NB4 (cell line): ENCODE results near the gene ATP2B3.
A peak's percentile ranks its signal among the peaks of the same experiment; 100 is the strongest.

Source experiments
- DNase-seq: peaks from one replicate; pipeline ENCODE4 v3.0.0; 2010; ENCODE audit warnings: low read depth
- H3K4me3 ChIP-seq: one replicate; pipeline ENCODE4 v1.5.1; 2011; ENCODE audit warnings: mild to moderate bottlenecking, low read depth, low read length, moderate library complexity
- MYC ChIP-seq: IDR thresholded peaks from 2 replicates; pipeline ENCODE4 v1.6.1; 2011; ENCODE audit warnings: low read depth, low read length
- POLR2A ChIP-seq: IDR thresholded peaks from 2 replicates; pipeline ENCODE4 v1.6.1; 2011; ENCODE audit warnings: mild to moderate bottlenecking; ENCODE audit not compliant: insufficient read length; ENCODE audit errors: extremely low read depth
- TF ChIP-seq, protein P1 (sequence below): IDR thresholded peaks from 2 replicates; pipeline ENCODE4 v1.6.1; 2011; ENCODE audit warnings: low read depth, low read length
- TF ChIP-seq, protein P2 (sequence below): IDR thresholded peaks from one replicate; pipeline ENCODE4 v1.5.1; 2012; ENCODE audit warnings: low read depth, low read length

Gene ATP2B3

DNA sequence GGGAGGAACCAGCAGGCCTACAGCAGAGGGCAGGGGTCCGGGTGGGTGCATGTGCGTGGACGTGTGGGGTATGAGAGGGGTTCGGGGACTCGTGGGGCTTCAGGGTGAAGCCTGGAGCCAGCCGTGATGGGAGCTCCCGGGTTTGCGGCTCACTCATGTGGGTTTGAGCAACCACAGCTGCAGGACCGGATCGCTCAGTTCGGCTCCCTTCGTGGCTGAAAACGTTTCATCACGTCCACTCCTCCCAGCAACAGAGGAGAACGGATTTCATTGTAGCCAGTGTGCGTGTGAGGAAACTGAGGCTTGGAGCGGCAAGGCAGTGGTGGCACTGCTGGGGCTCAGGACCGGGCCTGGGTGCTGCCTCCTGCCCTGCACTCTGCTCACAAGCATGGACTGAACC is 12.1 kb upstream of the ATP2B3 start:
- no peak for TF ChIP-seq POLR2A
- TF ChIP-seq, protein P1, sequence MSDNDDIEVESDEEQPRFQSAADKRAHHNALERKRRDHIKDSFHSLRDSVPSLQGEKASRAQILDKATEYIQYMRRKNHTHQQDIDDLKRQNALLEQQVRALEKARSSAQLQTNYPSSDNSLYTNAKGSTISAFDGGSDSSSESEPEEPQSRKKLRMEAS = no peak
- TF ChIP-seq, protein P2, sequence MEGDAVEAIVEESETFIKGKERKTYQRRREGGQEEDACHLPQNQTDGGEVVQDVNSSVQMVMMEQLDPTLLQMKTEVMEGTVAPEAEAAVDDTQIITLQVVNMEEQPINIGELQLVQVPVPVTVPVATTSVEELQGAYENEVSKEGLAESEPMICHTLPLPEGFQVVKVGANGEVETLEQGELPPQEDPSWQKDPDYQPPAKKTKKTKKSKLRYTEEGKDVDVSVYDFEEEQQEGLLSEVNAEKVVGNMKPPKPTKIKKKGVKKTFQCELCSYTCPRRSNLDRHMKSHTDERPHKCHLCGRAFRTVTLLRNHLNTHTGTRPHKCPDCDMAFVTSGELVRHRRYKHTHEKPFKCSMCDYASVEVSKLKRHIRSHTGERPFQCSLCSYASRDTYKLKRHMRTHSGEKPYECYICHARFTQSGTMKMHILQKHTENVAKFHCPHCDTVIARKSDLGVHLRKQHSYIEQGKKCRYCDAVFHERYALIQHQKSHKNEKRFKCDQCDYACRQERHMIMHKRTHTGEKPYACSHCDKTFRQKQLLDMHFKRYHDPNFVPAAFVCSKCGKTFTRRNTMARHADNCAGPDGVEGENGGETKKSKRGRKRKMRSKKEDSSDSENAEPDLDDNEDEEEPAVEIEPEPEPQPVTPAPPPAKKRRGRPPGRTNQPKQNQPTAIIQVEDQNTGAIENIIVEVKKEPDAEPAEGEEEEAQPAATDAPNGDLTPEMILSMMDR = no peak
- no peak for TF ChIP-seq MYC
- DNase-seq = no peak
- no peak overlapping the region for H3K4me3 ChIP-seq

DNA sequence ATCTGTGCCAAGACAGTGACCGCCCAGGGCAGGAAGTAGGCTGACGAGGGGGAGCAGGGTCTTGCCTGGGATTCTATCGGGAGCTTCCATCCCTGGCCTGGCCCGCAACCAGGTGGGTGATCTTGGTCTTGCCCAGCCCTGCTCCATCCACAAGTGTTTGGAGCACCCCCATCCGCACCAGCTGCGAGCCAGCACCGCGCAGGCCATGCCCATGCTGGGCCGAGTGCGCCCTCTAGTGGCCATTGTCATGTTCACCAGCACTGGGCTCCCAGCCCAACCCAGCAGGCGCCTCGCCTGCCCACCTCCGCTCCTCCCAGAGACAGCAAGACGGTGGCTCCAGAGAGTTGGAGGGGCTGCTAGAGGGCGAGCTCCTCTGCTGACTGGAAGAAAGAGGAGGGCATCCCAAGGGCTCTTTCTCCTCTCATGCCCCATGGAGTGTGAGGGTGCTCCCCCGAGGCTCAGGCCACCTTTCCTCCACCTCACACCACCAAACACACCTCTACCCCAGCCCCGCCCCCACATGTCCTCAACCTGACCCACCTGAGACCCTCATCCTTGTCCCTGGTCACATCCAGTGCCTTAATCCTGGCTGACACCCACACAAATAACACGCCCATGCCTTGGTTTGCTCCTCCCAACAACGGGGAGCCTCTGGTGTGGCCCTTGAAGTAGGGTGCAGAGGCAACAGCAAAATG is 9.8 kb upstream of the ATP2B3 start:
- TF ChIP-seq, protein P2 = peak; percentile 69
- TF ChIP-seq MYC (no peak), POLR2A (no peak)
- TF ChIP-seq, protein P1 = no peak
- DNase-seq = peak; percentile 74
- no peak overlapping the region for H3K4me3 ChIP-seq

DNA sequence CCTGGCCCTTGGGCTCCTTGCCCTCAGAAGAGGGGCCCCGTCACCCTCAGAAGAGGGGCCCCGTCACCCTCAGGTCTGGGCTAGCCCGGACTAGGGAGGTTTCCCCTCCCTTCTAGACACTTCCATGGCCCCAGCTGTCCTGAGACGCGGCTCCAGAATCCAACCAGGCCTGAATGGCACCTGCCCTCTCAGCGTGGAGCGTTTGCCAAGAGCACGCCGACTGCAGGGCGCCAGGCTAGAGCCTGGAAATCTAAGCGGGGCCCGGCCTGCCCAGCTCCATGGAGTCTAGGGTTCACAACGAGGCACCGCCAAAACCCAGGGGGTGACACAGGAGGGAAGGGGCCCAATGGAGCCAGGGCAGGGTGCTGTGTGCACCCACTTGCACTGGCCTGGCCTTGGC is 7.8 kb upstream of the ATP2B3 start:
- H3K4me3 ChIP-seq = no peak overlapping the region
- no peak for DNase-seq
- TF ChIP-seq POLR2A (no peak), MYC (no peak)
- TF ChIP-seq, protein P2 = no peak
- TF ChIP-seq, protein P1 = no peak

DNA sequence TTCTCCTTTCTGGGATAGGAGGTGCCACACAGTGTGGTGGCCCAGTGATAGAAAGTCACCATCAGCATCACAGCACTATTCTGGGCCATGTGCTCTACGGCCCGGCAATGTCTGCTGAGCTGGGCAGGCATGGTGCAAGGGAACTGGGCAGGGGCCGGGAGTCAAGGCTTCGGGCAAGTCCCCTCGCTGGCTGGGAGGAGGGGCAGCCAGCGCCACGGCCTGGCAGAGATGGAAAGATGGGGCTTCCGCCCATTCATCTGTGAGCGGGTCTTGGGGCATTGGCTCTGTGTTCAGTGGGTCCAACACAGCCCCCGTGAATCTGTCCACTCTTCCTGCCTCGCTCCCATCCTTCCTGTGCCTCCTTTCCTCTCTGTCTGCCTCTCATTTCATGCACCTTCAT is 7.1 kb upstream of the ATP2B3 start:
- no peak for DNase-seq
- TF ChIP-seq, protein P2 = no peak
- TF ChIP-seq, protein P1 = no peak
- no peak for TF ChIP-seq MYC
- no peak for TF ChIP-seq POLR2A

DNA sequence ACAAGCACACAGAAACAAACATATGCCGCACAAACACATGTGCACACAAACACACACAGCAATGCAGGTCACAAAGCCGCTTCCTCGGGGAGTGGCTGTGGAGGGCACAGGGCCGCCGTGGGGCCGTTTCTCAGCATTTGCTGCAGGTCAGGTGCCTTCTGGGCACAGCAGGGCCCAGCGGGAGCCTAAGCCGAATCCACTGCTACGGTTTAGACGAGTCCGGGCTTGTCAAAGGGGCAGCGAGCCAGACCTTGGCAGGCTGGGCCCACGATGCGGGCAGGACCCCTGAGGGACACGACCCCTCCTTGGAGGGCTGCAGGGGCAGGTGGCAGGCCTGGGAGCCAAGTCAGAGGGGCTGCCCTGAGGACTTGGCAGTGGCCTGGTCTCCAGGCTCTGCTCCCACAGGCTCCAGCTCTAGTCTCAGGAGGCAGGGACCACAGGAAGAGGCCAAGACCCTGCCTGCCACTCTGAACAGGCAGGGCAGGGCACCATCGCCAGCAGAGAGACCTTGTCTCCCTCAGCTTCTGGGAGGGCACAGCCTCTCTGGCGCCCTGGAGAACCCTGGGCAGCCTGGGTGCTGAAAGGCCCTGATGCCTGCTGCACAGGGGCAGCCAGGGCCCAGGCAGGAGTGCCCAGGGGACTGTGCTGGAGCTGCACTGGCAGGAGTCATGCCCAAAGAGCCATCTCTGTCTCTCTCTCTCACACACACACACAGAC is 5.5 kb upstream of the ATP2B3 start:
- no peak for TF ChIP-seq POLR2A
- TF ChIP-seq, protein P2 = no peak
- TF ChIP-seq MYC = no peak
- TF ChIP-seq, protein P1 = no peak
- DNase-seq = no peak
- H3K4me3 ChIP-seq = no peak overlapping the region

More for the DNA sequence above, 7.1 kb upstream of the ATP2B3 start:
- no peak overlapping the region for H3K4me3 ChIP-seq
